Stomach (tissue), 4 donors: ENCODE measurements around the gene URB1.

Experiments
- CTCF ChIP-seq, 7 experiments: fragments of 450-650 bp in 4 of 7; fragments of 200-600 bp in 3 of 7; sonication (generic) in 3 of 7; IDR thresholded peaks; one replicate each; pipeline ENCODE4 v1.5.1; 2016 to 2019; ENCODE audit warnings: antibody characterized with exemption in 7 of 7, control low read depth in 2 of 7, mild to moderate bottlenecking in 1 of 7
- EP300 ChIP-seq: sonication (generic); formaldehyde crosslinking; IDR thresholded peaks from one replicate; pipeline ENCODE4 v1.6.1; 2017; ENCODE audit warnings: antibody characterized with exemption
- POLR2A ChIP-seq, 4 donors: fragments of 450-650 bp; IDR thresholded peaks; one replicate each; pipeline ENCODE4 v1.6.1; 2016; ENCODE audit warnings: antibody characterized with exemption in 4 of 4, control low read depth in 2 of 4, mild to moderate bottlenecking in 1 of 4, moderate library complexity in 1 of 4

GRCh38 chr21:32329331-32329730 is 63.5 kb downstream of the URB1 start:
- TF ChIP-seq CTCF (IDR thresholded peaks at IDR 0.05) (no peak), POLR2A (IDR thresholded peaks at IDR 0.05) (no peak), EP300 (no peak)
